WTC11 (cell line): ENCODE results near the gene STYXL2. TPM values are rescaled to one million over a fixed set of nuclear protein-coding genes. Genes with fewer than 3 reads are reported as not detected.

ENCODE experiments used
- ATAC-seq: fragments of 200-7000 bp; cut with Tn5 transposase; 2 replicates; pipeline ENCODE4 v1.10.0; 2021; ENCODE audit warnings: mild to moderate bottlenecking, moderate library complexity
- CTCF ChIA-PET: fragments of 300-600 bp; sonication (Branson Sonifier 250); formaldehyde crosslinking; loops from one replicate; lab custom pipeline; 2021; ENCODE audit warnings: antibody characterized with exemption; lab: Charles Lee
- POLR2A ChIA-PET: fragments of 350-600 bp; sonication (Branson Sonifier 250); formaldehyde crosslinking; loops from one replicate; lab custom pipeline; 2021; ENCODE audit warnings: antibody characterized with exemption; lab: Charles Lee
- DNase-seq: peaks from one replicate; pipeline ENCODE4 v3.0.0; 2021; ENCODE audit warnings: low spot score
- H3K27ac Mint-ChIP-seq: 2 replicates; pipeline ENCODE4 v1.8.0; 2021; ENCODE audit warnings: mixed read lengths
- H3K27me3 Mint-ChIP-seq: 2 replicates; pipeline ENCODE4 v1.8.0; 2021; ENCODE audit warnings: low read depth, mild to moderate bottlenecking, moderate library complexity, mixed read lengths
- H3K36me3 Mint-ChIP-seq: 2 replicates; pipeline ENCODE4 v1.8.0; 2021; ENCODE audit warnings: mixed read lengths
- H3K4me1 Mint-ChIP-seq: 2 replicates; pipeline ENCODE4 v1.8.0; 2022; ENCODE audit warnings: mixed read lengths
- H3K4me3 Mint-ChIP-seq: 2 replicates; pipeline ENCODE4 v1.8.0; 2021; ENCODE audit warnings: mild to moderate bottlenecking, moderate library complexity, mixed read lengths
- H3K9me3 Mint-ChIP-seq: 2 replicates; pipeline ENCODE4 v1.8.0; 2021; ENCODE audit warnings: mixed read lengths
- CREB1 ChIP-seq: sonication (generic); formaldehyde crosslinking; IDR thresholded peaks from 2 replicates; pipeline ENCODE4 v1.8.0; 2023; ENCODE audit warnings: mild to moderate bottlenecking, missing genetic modification reagents
- CREM ChIP-seq: sonication (generic); formaldehyde crosslinking; IDR thresholded peaks from 2 replicates; pipeline ENCODE4 v1.8.1; 2022; ENCODE audit warnings: mild to moderate bottlenecking, missing genetic modification reagents, moderate library complexity
- FOXP4 ChIP-seq: sonication (generic); formaldehyde crosslinking; IDR thresholded peaks from 2 replicates; pipeline ENCODE4 v1.8.0; 2022; ENCODE audit warnings: mild to moderate bottlenecking, missing genetic modification reagents
- IRF1 ChIP-seq: sonication (generic); formaldehyde crosslinking; IDR thresholded peaks from 2 replicates; pipeline ENCODE4 v1.8.0; 2023; ENCODE audit warnings: missing genetic modification reagents
- IRF2 ChIP-seq: sonication (generic); formaldehyde crosslinking; IDR thresholded peaks from 2 replicates; pipeline ENCODE4 v1.8.0; 2022; ENCODE audit warnings: low read depth, missing genetic modification reagents, borderline replicate concordance
- KAT7 ChIP-seq: sonication (generic); formaldehyde crosslinking; IDR thresholded peaks from 2 replicates; pipeline ENCODE4 v1.8.1; 2023; ENCODE audit warnings: missing genetic modification reagents, mild to moderate bottlenecking, borderline replicate concordance
- MAX ChIP-seq: sonication (generic); formaldehyde crosslinking; IDR thresholded peaks from 2 replicates; pipeline ENCODE4 v1.8.0; 2022; ENCODE audit warnings: mild to moderate bottlenecking, missing genetic modification reagents
- RORB ChIP-seq: fragments of 250-450 bp; sonication (Bioruptor Pico); IDR thresholded peaks from 2 replicates; pipeline ENCODE4 v1.9.0; 2021; ENCODE audit warnings: mild to moderate bottlenecking
- SMAD4 ChIP-seq: sonication (generic); formaldehyde crosslinking; IDR thresholded peaks from 2 replicates; pipeline ENCODE4 v1.8.0; 2022; ENCODE audit warnings: mild to moderate bottlenecking, missing genetic modification reagents
- TEAD1 ChIP-seq: sonication (generic); formaldehyde crosslinking; IDR thresholded peaks from 2 replicates; pipeline ENCODE4 v1.8.0; 2022; ENCODE audit warnings: mild to moderate bottlenecking, missing genetic modification reagents
- TP53 ChIP-seq: sonication (generic); formaldehyde crosslinking; IDR thresholded peaks from 2 replicates; pipeline ENCODE4 v1.8.1; 2023; ENCODE audit warnings: mild to moderate bottlenecking, missing genetic modification reagents
- ZNF263 ChIP-seq: sonication (generic); formaldehyde crosslinking; IDR thresholded peaks from 2 replicates; pipeline ENCODE4 v1.8.1; 2022; ENCODE audit warnings: low read depth, mild to moderate bottlenecking, moderate library complexity, missing genetic modification reagents
- total RNA-seq: library from RNA; stranded (reverse); gene quantifications from 3 replicates; pipeline ENCODE4 v1.2.3, GENCODE V29; 2021
- TF ChIP-seq, protein P1 (sequence below): sonication (generic); formaldehyde crosslinking; IDR thresholded peaks from 2 replicates; pipeline ENCODE4 v1.8.1; 2022; ENCODE audit warnings: mild to moderate bottlenecking, missing genetic modification reagents, moderate library complexity, borderline replicate concordance
- TF ChIP-seq, protein P2 (sequence below): fragments of 250-450 bp; sonication (Bioruptor Pico); IDR thresholded peaks from 2 replicates; pipeline ENCODE4 v1.9.0; 2021; ENCODE audit warnings: mild to moderate bottlenecking
- TF ChIP-seq, protein P3 (sequence below): sonication (generic); formaldehyde crosslinking; conservative IDR thresholded peaks from 2 replicates; pipeline ENCODE4 v1.8.1; 2023; ENCODE audit warnings: mild to moderate bottlenecking, low read depth, missing genetic modification reagents, moderate library complexity
- TF ChIP-seq, protein P4 (sequence below): fragments of 200-600 bp; IDR thresholded peaks from 2 replicates; pipeline ENCODE4 v1.8.0; 2022; ENCODE audit warnings: antibody characterized with exemption
- TF ChIP-seq, protein P5 (sequence below): fragments of 250-450 bp; sonication (Bioruptor Pico); IDR thresholded peaks from 2 replicates; pipeline ENCODE4 v1.9.0; 2021; ENCODE audit warnings: mild to moderate bottlenecking

STYXL2 gene
- total RNA-seq, 1 experiment from 2014 or later, result 0.59 TPM

GRCh38 chr1:167136191-167136614 lies 42.3 kb downstream of the STYXL2 start:
- no peaks in the 10 kb centered on the region; the same call in none of the 2 replicates for H3K27me3 Mint-ChIP-seq
- DNase-seq (no peak), ATAC-seq (peak; percentile 60)
- H3K4me3 Mint-ChIP-seq, result no peak overlapping the region
- ChIA-PET CTCF (interaction anchor here (1.4 to 5.2 kb wide), 3 partner anchors 11 to 84 kb away, joined by 4 to 19 read pairs (median 4); partner anchors contain the start of gene POU2F1), POLR2A (no interaction called here)
- peaks cover 4% of the 10 kb centered on the region for H3K36me3 Mint-ChIP-seq
- TF ChIP-seq TEAD1 (CRISPR knock-in tag), result peak; percentile 60; the same call in 1 of the 2 replicates
- 0 out of 2 replicates have a peak, but pooled peaks have one; percentile 20 for TF ChIP-seq FOXP4
- no peak for TF ChIP-seq CREM (CRISPR knock-in tag)
- no peak for TF ChIP-seq MAX (CRISPR knock-in tag)
- TF ChIP-seq CREB1 (CRISPR knock-in tag), result no peak
- H3K27ac Mint-ChIP-seq, result 0 out of 2 replicates have a peak overlapping the region, but pooled peaks have one; percentile 19
- peaks cover 7% of the 10 kb centered on the region for H3K9me3 Mint-ChIP-seq
- H3K4me1 Mint-ChIP-seq, result peaks cover 57% of the 10 kb centered on the region

DNA sequence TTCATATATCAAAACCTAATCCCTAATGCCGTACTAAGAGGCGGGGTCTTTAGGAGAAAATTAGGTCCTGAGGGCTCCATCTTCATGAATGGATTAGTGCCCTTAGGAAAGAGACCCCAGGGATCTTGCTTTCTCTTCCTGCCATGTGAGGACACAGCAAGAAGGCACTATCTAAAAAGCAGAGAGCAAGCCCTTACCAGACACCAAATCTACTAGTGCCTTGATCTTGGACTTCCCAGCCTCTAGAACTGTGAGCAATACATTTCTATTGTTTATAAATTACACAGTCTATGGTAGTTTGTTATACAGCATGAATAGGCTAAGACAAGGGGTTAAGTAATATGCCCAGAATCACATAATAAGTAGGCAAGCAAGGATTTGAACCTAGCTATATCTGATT lies 42.9 kb downstream of the STYXL2 start:
- no peaks in the 10 kb centered on the region; the same call in none of the 2 replicates for H3K27me3 Mint-ChIP-seq
- no peak for ATAC-seq
- H3K27ac Mint-ChIP-seq, result peak overlapping the region; percentile 57; the same call in 1 of the 2 replicates
- peaks cover 57% of the 10 kb centered on the region for H3K4me1 Mint-ChIP-seq
- TF ChIP-seq IRF1 (CRISPR knock-in tag) (no peak), TEAD1 (CRISPR knock-in tag) (no peak), RORB (CRISPR knock-in tag) (no peak), IRF2 (CRISPR knock-in tag) (no peak), ZNF263 (CRISPR knock-in tag) (no peak), FOXP4 (no peak), TP53 (no peak), SMAD4 (CRISPR knock-in tag) (no peak), KAT7 (CRISPR knock-in tag) (no peak)
- TF ChIP-seq, protein P1, sequence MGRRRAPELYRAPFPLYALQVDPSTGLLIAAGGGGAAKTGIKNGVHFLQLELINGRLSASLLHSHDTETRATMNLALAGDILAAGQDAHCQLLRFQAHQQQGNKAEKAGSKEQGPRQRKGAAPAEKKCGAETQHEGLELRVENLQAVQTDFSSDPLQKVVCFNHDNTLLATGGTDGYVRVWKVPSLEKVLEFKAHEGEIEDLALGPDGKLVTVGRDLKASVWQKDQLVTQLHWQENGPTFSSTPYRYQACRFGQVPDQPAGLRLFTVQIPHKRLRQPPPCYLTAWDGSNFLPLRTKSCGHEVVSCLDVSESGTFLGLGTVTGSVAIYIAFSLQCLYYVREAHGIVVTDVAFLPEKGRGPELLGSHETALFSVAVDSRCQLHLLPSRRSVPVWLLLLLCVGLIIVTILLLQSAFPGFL, result no peak
- TF ChIP-seq, protein P2, sequence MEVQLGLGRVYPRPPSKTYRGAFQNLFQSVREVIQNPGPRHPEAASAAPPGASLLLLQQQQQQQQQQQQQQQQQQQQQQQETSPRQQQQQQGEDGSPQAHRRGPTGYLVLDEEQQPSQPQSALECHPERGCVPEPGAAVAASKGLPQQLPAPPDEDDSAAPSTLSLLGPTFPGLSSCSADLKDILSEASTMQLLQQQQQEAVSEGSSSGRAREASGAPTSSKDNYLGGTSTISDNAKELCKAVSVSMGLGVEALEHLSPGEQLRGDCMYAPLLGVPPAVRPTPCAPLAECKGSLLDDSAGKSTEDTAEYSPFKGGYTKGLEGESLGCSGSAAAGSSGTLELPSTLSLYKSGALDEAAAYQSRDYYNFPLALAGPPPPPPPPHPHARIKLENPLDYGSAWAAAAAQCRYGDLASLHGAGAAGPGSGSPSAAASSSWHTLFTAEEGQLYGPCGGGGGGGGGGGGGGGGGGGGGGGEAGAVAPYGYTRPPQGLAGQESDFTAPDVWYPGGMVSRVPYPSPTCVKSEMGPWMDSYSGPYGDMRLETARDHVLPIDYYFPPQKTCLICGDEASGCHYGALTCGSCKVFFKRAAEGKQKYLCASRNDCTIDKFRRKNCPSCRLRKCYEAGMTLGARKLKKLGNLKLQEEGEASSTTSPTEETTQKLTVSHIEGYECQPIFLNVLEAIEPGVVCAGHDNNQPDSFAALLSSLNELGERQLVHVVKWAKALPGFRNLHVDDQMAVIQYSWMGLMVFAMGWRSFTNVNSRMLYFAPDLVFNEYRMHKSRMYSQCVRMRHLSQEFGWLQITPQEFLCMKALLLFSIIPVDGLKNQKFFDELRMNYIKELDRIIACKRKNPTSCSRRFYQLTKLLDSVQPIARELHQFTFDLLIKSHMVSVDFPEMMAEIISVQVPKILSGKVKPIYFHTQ (CRISPR knock-in tag), result no peak
- TF ChIP-seq, protein P3, sequence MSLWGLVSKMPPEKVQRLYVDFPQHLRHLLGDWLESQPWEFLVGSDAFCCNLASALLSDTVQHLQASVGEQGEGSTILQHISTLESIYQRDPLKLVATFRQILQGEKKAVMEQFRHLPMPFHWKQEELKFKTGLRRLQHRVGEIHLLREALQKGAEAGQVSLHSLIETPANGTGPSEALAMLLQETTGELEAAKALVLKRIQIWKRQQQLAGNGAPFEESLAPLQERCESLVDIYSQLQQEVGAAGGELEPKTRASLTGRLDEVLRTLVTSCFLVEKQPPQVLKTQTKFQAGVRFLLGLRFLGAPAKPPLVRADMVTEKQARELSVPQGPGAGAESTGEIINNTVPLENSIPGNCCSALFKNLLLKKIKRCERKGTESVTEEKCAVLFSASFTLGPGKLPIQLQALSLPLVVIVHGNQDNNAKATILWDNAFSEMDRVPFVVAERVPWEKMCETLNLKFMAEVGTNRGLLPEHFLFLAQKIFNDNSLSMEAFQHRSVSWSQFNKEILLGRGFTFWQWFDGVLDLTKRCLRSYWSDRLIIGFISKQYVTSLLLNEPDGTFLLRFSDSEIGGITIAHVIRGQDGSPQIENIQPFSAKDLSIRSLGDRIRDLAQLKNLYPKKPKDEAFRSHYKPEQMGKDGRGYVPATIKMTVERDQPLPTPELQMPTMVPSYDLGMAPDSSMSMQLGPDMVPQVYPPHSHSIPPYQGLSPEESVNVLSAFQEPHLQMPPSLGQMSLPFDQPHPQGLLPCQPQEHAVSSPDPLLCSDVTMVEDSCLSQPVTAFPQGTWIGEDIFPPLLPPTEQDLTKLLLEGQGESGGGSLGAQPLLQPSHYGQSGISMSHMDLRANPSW (CRISPR knock-in tag), result no peak
- TF ChIP-seq, protein P4, sequence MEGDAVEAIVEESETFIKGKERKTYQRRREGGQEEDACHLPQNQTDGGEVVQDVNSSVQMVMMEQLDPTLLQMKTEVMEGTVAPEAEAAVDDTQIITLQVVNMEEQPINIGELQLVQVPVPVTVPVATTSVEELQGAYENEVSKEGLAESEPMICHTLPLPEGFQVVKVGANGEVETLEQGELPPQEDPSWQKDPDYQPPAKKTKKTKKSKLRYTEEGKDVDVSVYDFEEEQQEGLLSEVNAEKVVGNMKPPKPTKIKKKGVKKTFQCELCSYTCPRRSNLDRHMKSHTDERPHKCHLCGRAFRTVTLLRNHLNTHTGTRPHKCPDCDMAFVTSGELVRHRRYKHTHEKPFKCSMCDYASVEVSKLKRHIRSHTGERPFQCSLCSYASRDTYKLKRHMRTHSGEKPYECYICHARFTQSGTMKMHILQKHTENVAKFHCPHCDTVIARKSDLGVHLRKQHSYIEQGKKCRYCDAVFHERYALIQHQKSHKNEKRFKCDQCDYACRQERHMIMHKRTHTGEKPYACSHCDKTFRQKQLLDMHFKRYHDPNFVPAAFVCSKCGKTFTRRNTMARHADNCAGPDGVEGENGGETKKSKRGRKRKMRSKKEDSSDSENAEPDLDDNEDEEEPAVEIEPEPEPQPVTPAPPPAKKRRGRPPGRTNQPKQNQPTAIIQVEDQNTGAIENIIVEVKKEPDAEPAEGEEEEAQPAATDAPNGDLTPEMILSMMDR, result no peak
- TF ChIP-seq, protein P5, sequence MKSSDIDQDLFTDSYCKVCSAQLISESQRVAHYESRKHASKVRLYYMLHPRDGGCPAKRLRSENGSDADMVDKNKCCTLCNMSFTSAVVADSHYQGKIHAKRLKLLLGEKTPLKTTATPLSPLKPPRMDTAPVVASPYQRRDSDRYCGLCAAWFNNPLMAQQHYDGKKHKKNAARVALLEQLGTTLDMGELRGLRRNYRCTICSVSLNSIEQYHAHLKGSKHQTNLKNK (CRISPR knock-in tag), result no peak
- peaks cover 7% of the 10 kb centered on the region for H3K9me3 Mint-ChIP-seq
- ChIA-PET POLR2A (no interaction called here), CTCF (interaction anchor here (1.1 to 5.2 kb wide), 3 partner anchors 13 to 83 kb away, joined by 3 to 19 read pairs (median 5); partner anchors contain the start of gene POU2F1)
- H3K36me3 Mint-ChIP-seq, result peaks cover 4% of the 10 kb centered on the region
- no peak for DNase-seq
- H3K4me3 Mint-ChIP-seq, result no peak overlapping the region
